Measurements from ENCODE around the gene PLPP3.

The PLPP3 gene

GRCh38 chr1:56540467-56540866, 38.9 kb downstream of the PLPP3 start:
- Histone ChIP-seq H3K36me3 (ENCODE audit: control insufficient read depth, insufficient read depth, low read length) (no peaks in the 10 kb centered on the region), H3K9me3 (ENCODE audit: control insufficient read depth, low read length) (no peaks in the 10 kb centered on the region), H3K9ac (ENCODE audit: low read length) (no peak overlapping the region), H3K27me3 (ENCODE audit: control insufficient read depth, insufficient read depth, low read length) (no peaks in the 10 kb centered on the region), H3K4me1 (ENCODE audit: control insufficient read depth, insufficient read depth, low read length) (peaks cover 2% of the 10 kb centered on the region), H3K4me3 (ENCODE audit: low read length) (no peak overlapping the region)

- no peaks in the 10 kb centered on the region for H3K4me1 ChIP-seq (ENCODE audit: control insufficient read depth, insufficient read depth, low read length)
- H3K9me3 ChIP-seq (ENCODE audit: control insufficient read depth, low read length) = no peaks in the 10 kb centered on the region
These were observed 39.8 kb downstream of the PLPP3 start for GRCh38 chr1:56539520-56539931.

GRCh38 chr1:56538532-56538931, 40.8 kb downstream of the PLPP3 start:
- Histone ChIP-seq H3K27me3 (ENCODE audit: control insufficient read depth, insufficient read depth, low read length) (no peaks in the 10 kb centered on the region), H3K4me1 (ENCODE audit: control insufficient read depth, insufficient read depth, low read length) (no peaks in the 10 kb centered on the region), H3K4me3 (ENCODE audit: low read length) (no peak overlapping the region), H3K9ac (ENCODE audit: low read length) (no peak overlapping the region), H3K36me3 (ENCODE audit: control insufficient read depth, insufficient read depth, low read length) (no peaks in the 10 kb centered on the region), H3K9me3 (ENCODE audit: control insufficient read depth, low read length) (no peaks in the 10 kb centered on the region)

More at GRCh38 chr1:56539520-56539931, 39.8 kb downstream of the PLPP3 start:
- H3K27me3 ChIP-seq (ENCODE audit: control insufficient read depth, insufficient read depth, low read length) = no peaks in the 10 kb centered on the region
- no peak overlapping the region for H3K4me3 ChIP-seq (ENCODE audit: low read length)
- no peaks in the 10 kb centered on the region for H3K36me3 ChIP-seq (ENCODE audit: control insufficient read depth, insufficient read depth, low read length)
- H3K9ac ChIP-seq (ENCODE audit: low read length) = no peak overlapping the region

GRCh38 chr1:56537660-56538059, 41.7 kb downstream of the PLPP3 start:
- H3K36me3 ChIP-seq (ENCODE audit: control insufficient read depth, insufficient read depth, low read length) = no peaks in the 10 kb centered on the region
- no peak overlapping the region for H3K9ac ChIP-seq (ENCODE audit: low read length)
- H3K27me3 ChIP-seq (ENCODE audit: control insufficient read depth, insufficient read depth, low read length) = no peaks in the 10 kb centered on the region
- H3K9me3 ChIP-seq (ENCODE audit: control insufficient read depth, low read length) = no peaks in the 10 kb centered on the region
- H3K4me3 ChIP-seq (ENCODE audit: low read length) = no peak overlapping the region
- no peaks in the 10 kb centered on the region for H3K4me1 ChIP-seq (ENCODE audit: control insufficient read depth, insufficient read depth, low read length)

GRCh38 chr1:56535939-56536338, 43.4 kb downstream of the PLPP3 start:
- H3K36me3 ChIP-seq (ENCODE audit: control insufficient read depth, insufficient read depth, low read length) = no peaks in the 10 kb centered on the region
- H3K4me1 ChIP-seq (ENCODE audit: control insufficient read depth, insufficient read depth, low read length) = no peaks in the 10 kb centered on the region

DNA sequence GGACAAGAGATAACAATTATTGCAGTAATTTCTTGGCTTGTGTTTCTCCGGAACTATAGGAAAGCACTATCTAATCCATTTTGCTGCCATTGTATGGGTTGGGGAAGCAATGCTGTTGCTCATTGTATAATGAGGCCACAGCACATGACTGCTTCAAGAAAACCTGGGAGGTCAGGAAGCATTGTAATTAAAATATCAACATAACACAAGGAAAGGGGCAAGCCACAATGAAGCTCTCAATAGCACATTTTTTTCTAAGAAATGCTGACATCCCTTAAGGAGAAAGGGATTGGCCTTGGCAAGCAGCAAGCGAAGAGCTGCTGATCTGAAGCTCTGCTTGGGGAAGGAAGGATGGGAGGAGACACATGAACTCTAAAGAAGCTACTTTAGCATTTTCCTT, 44.0 kb downstream of the PLPP3 start:
- Histone ChIP-seq H3K27me3 (ENCODE audit: control insufficient read depth, insufficient read depth, low read length) (no peaks in the 10 kb centered on the region), H3K4me3 (ENCODE audit: low read length) (no peak overlapping the region), H3K4me1 (ENCODE audit: control insufficient read depth, insufficient read depth, low read length) (no peaks in the 10 kb centered on the region), H3K36me3 (ENCODE audit: control insufficient read depth, insufficient read depth, low read length) (no peaks in the 10 kb centered on the region), H3K9ac (ENCODE audit: low read length) (no peak overlapping the region), H3K9me3 (ENCODE audit: control insufficient read depth, low read length) (no peaks in the 10 kb centered on the region)

More at GRCh38 chr1:56535939-56536338, 43.4 kb downstream of the PLPP3 start:
- Histone ChIP-seq H3K4me3 (ENCODE audit: low read length) (no peak overlapping the region), H3K27me3 (ENCODE audit: control insufficient read depth, insufficient read depth, low read length) (no peaks in the 10 kb centered on the region), H3K9ac (ENCODE audit: low read length) (no peak overlapping the region), H3K9me3 (ENCODE audit: control insufficient read depth, low read length) (no peaks in the 10 kb centered on the region)

- Histone ChIP-seq H3K9me3 (ENCODE audit: control insufficient read depth, low read length) (no peaks in the 10 kb centered on the region), H3K4me3 (ENCODE audit: low read length) (no peak overlapping the region), H3K4me1 (ENCODE audit: control insufficient read depth, insufficient read depth, low read length) (no peaks in the 10 kb centered on the region), H3K36me3 (ENCODE audit: control insufficient read depth, insufficient read depth, low read length) (no peaks in the 10 kb centered on the region), H3K27me3 (ENCODE audit: control insufficient read depth, insufficient read depth, low read length) (no peaks in the 10 kb centered on the region), H3K9ac (ENCODE audit: low read length) (no peak overlapping the region)
These were observed 45.2 kb downstream of the PLPP3 start for GRCh38 chr1:56534130-56534651.

DNA sequence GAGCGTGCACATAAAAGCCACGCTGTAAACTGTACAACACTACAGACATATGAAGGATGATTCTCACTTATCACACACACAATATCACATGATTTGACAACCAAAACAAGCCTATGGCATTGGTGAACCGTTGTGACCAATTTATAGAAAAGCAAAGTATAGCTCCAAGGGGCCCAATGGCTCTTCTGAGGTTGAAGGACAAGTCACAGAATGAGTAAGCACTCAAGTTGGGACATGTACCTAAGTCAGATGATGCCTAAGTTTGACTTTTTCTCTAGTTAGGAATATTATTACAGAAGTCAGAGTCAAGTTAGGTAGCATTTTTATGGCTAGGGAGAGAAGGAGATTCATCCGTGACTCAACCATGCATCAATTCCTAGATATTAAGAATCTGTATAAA, 45.7 kb downstream of the PLPP3 start:
- Histone ChIP-seq H3K4me1 (ENCODE audit: control insufficient read depth, insufficient read depth, low read length) (no peaks in the 10 kb centered on the region), H3K36me3 (ENCODE audit: control insufficient read depth, insufficient read depth, low read length) (no peaks in the 10 kb centered on the region), H3K4me3 (ENCODE audit: low read length) (no peak overlapping the region), H3K27me3 (ENCODE audit: control insufficient read depth, insufficient read depth, low read length) (no peaks in the 10 kb centered on the region), H3K9ac (ENCODE audit: low read length) (no peak overlapping the region), H3K9me3 (ENCODE audit: control insufficient read depth, low read length) (no peaks in the 10 kb centered on the region)

DNA sequence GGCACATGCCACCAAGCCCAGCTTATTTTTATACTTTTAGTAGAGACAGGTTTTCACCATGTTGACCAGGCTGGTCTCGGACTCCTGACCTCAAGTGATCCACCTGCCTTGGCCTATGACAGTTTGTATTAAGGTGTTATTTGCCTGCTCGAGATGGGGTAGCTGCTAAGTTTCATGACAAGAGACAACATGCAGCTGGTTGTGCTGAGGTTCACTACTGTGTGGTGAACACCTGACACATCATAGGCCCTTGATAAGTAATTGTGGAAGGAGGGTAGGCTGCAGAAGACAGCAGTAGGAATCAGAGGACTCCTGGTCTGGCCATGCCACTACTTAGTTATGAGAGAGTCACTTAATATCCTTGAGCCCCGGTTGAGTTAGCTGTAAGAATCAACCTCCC, 46.2 kb downstream of the PLPP3 start:
- Histone ChIP-seq H3K9ac (ENCODE audit: low read length) (no peak overlapping the region), H3K36me3 (ENCODE audit: control insufficient read depth, insufficient read depth, low read length) (no peaks in the 10 kb centered on the region), H3K4me1 (ENCODE audit: control insufficient read depth, insufficient read depth, low read length) (peaks cover 1% of the 10 kb centered on the region), H3K27me3 (ENCODE audit: control insufficient read depth, insufficient read depth, low read length) (no peaks in the 10 kb centered on the region), H3K4me3 (ENCODE audit: low read length) (no peak overlapping the region), H3K9me3 (ENCODE audit: control insufficient read depth, low read length) (no peaks in the 10 kb centered on the region)

- Histone ChIP-seq H3K9me3 (ENCODE audit: control insufficient read depth, low read length) (no peaks in the 10 kb centered on the region), H3K36me3 (ENCODE audit: control insufficient read depth, insufficient read depth, low read length) (no peaks in the 10 kb centered on the region), H3K4me1 (ENCODE audit: control insufficient read depth, insufficient read depth, low read length) (peaks cover 10% of the 10 kb centered on the region), H3K9ac (ENCODE audit: low read length) (no peak overlapping the region), H3K4me3 (ENCODE audit: low read length) (no peak overlapping the region), H3K27me3 (ENCODE audit: control insufficient read depth, insufficient read depth, low read length) (no peaks in the 10 kb centered on the region)
These were observed 47.0 kb downstream of the PLPP3 start for GRCh38 chr1:56532350-56532683.

DNA sequence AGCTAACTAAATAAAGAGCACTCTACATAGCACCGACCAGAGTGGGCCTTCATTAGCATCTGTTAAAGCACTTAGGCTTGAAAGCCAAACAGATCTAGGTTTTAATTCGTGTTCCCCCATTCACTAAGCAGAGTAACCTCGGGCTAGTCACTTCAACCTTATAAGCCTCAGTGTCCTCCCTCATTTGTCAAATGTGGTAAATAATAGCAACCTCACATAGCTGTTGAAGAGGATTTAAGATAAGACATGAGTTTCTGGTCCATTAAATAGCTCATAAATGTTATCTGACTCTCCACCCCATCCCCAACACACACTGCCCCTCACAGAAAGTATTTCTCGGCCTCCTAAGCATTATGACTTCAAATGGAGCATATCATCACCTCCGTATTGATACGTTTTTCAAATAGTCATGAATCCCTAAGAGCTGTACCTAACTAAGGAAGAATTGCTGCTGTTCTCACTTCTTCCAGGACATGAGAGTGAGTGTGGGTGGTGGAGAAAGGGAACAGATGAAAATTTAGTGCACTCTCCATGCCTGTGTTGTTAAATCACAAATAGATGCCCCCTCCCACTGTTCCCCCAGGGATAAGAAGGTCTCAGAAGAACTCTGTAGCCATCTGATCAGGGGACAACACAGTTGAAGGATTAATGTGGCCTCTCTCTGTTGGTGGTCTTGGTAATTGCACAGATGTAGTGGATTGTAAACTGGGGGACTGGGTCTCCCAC, 47.6 kb downstream of the PLPP3 start:
- Histone ChIP-seq H3K27me3 (ENCODE audit: control insufficient read depth, insufficient read depth, low read length) (no peaks in the 10 kb centered on the region), H3K9ac (ENCODE audit: low read length) (no peak overlapping the region), H3K9me3 (ENCODE audit: control insufficient read depth, low read length) (no peaks in the 10 kb centered on the region), H3K36me3 (ENCODE audit: control insufficient read depth, insufficient read depth, low read length) (no peaks in the 10 kb centered on the region), H3K4me1 (ENCODE audit: control insufficient read depth, insufficient read depth, low read length) (peaks cover 13% of the 10 kb centered on the region), H3K4me3 (ENCODE audit: low read length) (no peak overlapping the region)

DNA sequence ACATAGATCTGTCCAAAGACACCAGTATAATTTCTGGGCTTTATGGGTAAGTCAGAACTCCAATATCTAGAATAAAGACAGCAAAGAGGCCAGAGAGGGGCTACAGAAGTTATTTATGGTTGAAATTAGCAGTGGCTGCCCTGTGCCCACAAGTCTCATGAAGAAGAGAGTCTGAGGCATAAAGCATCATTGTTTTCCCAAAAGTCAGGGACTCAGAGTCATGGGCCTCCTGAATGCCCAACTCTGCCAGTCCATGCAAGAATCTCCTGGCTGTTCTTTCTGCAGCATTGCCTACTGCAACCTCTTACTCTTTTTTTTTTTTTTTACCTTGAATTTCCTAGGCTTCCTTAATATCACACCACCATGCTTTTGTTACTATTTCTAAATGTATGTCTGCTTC, 49.6 kb downstream of the PLPP3 start:
- H3K9me3 ChIP-seq (ENCODE audit: control insufficient read depth, low read length) = no peaks in the 10 kb centered on the region
- H3K27me3 ChIP-seq (ENCODE audit: control insufficient read depth, insufficient read depth, low read length) = no peaks in the 10 kb centered on the region
- H3K9ac ChIP-seq (ENCODE audit: low read length) = no peak overlapping the region
- H3K4me1 ChIP-seq (ENCODE audit: control insufficient read depth, insufficient read depth, low read length) = peaks cover 25% of the 10 kb centered on the region
- no peaks in the 10 kb centered on the region for H3K36me3 ChIP-seq (ENCODE audit: control insufficient read depth, insufficient read depth, low read length)
- no peak overlapping the region for H3K4me3 ChIP-seq (ENCODE audit: low read length)

Measured in mucosa of stomach (tissue), 1 donor.